Measurements from ENCODE around the gene CHMP2A. TPM values are rescaled to one million over a fixed set of nuclear protein-coding genes. Genes with fewer than 3 reads are reported as not detected.
A peak's percentile ranks its signal among the peaks of the same experiment; 100 is the strongest.
"Not testable (repeated sequence)": the region's sequence is repeated elsewhere in the genome, so short reads cannot be mapped to it uniquely, and the experiment has no call there.

The CHMP2A gene
- total and polyA plus RNA-seq, 2 experiments from 2014 or later = 88.6 to 186 TPM

GRCh38 chr19:58544591-58545285 is 10.2 kb downstream of the CHMP2A start:
- H2AFZ ChIP-seq = peak overlapping the region; percentile 39; the same call in 1 of the 2 replicates
- H3K27me3 ChIP-seq (replicated peaks; ENCODE audit: insufficient read depth) = no peaks in the 10 kb centered on the region; the same call in 1 of the 2 replicates
- peak overlapping the region; percentile 89 for H3K27ac ChIP-seq
- H4K20me1 ChIP-seq (ENCODE audit: insufficient read depth) = peaks cover 14% of the 10 kb centered on the region; the same call in 1 of the 2 replicates
- no peak for TF ChIP-seq EZH2phosphoT487 (IDR thresholded peaks at IDR 0.05; ENCODE audit: insufficient read depth, low read depth)
- no peak for TF ChIP-seq EZH2 (IDR thresholded peaks at IDR 0.05; ENCODE audit: insufficient read depth, poor library complexity, severe bottlenecking)
- 0 to 1% methylated on average over 34 to 69 of the region's 92 CpGs for WGBS, 2 experiments (ENCODE audit: low coverage in 1 of 2, low lambda C conversion rate in 2 of 2, missing lambda C conversion rate in 2 of 2)
- peaks cover 10% of the 10 kb centered on the region; the same call in 1 of the 2 replicates for H3K4me1 ChIP-seq (ENCODE audit: insufficient read depth)
- peak overlapping the region; percentile 96 for H3K4me2 ChIP-seq (ENCODE audit: unreplicated experiment)
- H3K79me2 ChIP-seq (ENCODE audit: insufficient read depth) = peaks cover 51% of the 10 kb centered on the region
- peak overlapping the region; percentile 98 for H3K4me3 ChIP-seq
- in situ Hi-C loops (cut with MboI) = no loop called here
- peaks cover 22% of the 10 kb centered on the region for H3K36me3 ChIP-seq (ENCODE audit: low read depth)
- no peaks in the 10 kb centered on the region for H3F3A ChIP-seq (ENCODE audit: insufficient read depth)
- DNase-seq = peak; percentile 83
- no peaks in the 10 kb centered on the region for H3K9me3 ChIP-seq (ENCODE audit: low read depth)
- peak overlapping the region; percentile 96 for H3K9ac ChIP-seq
- no peaks in the 10 kb centered on the region for H3K9me2 ChIP-seq (ENCODE audit: insufficient read depth)

GRCh38 chr19:58543826-58544590 is 10.9 kb downstream of the CHMP2A start, which contains the start of gene TRIM28:
Gene TRIM28, plus strand, starts transcription at chr19:58544064. Its CDS starts 694 bp downstream, at chr19:58544758.
- Histone ChIP-seq H2AFZ (peak within 1 kb of the TSS; percentile 71), H3K79me2 (ENCODE audit: insufficient read depth) (peaks cover 43% of the 10 kb centered on the region), H3K4me2 (ENCODE audit: unreplicated experiment) (peak within 1 kb of the TSS; percentile 96), H3K27ac (peak within 1 kb of the TSS; percentile 89), H3K9me2 (ENCODE audit: insufficient read depth) (no peaks in the 10 kb centered on the region), H3K4me1 (ENCODE audit: insufficient read depth) (peaks cover 10% of the 10 kb centered on the region; the same call in 1 of the 2 replicates), H3K9ac (peak within 1 kb of the TSS; percentile 96), H3K4me3 (peak within 1 kb of the TSS; percentile 98), H3K36me3 (ENCODE audit: low read depth) (peaks cover 14% of the 10 kb centered on the region), H4K20me1 (ENCODE audit: insufficient read depth) (peaks cover 14% of the 10 kb centered on the region; the same call in 1 of the 2 replicates), H3K9me3 (ENCODE audit: low read depth) (no peaks in the 10 kb centered on the region), H3F3A (ENCODE audit: insufficient read depth) (no peaks in the 10 kb centered on the region), H3K27me3 (replicated peaks; ENCODE audit: insufficient read depth) (no peaks in the 10 kb centered on the region; the same call in 1 of the 2 replicates)
- TF ChIP-seq EZH2phosphoT487 (IDR thresholded peaks at IDR 0.05; ENCODE audit: insufficient read depth, low read depth) (no peak), EZH2 (IDR thresholded peaks at IDR 0.05; ENCODE audit: insufficient read depth, poor library complexity, severe bottlenecking) (no peak)
- peak; percentile 99 for DNase-seq
- in situ Hi-C loops (cut with MboI) = no loop called here
- 1% methylated on average over 52 to 56 of the region's 73 CpGs for WGBS, 2 experiments (ENCODE audit: low coverage in 1 of 2, low lambda C conversion rate in 2 of 2, missing lambda C conversion rate in 2 of 2)

- H3K4me3 ChIP-seq = peak overlapping the region; percentile 98; the same call in 1 of the 2 replicates
Observed at GRCh38 chr19:58542641-58543372, 12.1 kb downstream of the CHMP2A start.

DNA sequence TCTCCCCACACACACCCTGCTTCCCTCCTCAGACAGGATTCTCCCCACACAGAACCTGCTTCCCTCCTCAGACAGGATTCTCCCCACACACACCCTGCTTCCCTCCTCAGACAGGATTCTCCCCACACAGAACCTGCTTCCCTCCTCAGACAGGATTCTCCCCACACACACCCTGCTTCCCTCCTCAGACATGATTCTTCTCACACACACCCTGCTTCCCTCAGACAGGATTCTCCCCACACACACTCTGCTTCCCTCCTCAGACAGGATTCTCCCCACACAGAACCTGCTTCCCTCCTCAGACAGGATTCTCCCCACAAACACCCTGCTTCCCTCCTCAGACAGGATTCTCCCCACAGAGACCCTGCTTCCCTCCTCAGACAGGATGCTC is 15.7 kb downstream of the CHMP2A start:
- H3K27me3 ChIP-seq (replicated peaks; ENCODE audit: insufficient read depth) = peaks cover 22% of the 10 kb centered on the region
- H3K4me1 ChIP-seq (ENCODE audit: insufficient read depth); H3K27ac ChIP-seq; DNase-seq; H3K4me2 ChIP-seq (ENCODE audit: unreplicated experiment); H3K4me3 ChIP-seq; H4K20me1 ChIP-seq (ENCODE audit: insufficient read depth); H3F3A ChIP-seq (ENCODE audit: insufficient read depth); H3K9ac ChIP-seq; in situ Hi-C loops (cut with MboI); H3K9me2 ChIP-seq (ENCODE audit: insufficient read depth); H3K36me3 ChIP-seq (ENCODE audit: low read depth); H3K79me2 ChIP-seq (ENCODE audit: insufficient read depth); H3K9me3 ChIP-seq (ENCODE audit: low read depth); H2AFZ ChIP-seq: not testable (repeated sequence)

More at GRCh38 chr19:58542641-58543372, 12.1 kb downstream of the CHMP2A start:
- peaks cover 14% of the 10 kb centered on the region; the same call in 1 of the 2 replicates for H4K20me1 ChIP-seq (ENCODE audit: insufficient read depth)
- H3F3A ChIP-seq (ENCODE audit: insufficient read depth); DNase-seq; H3K9me3 ChIP-seq (ENCODE audit: low read depth); H3K4me1 ChIP-seq (ENCODE audit: insufficient read depth); in situ Hi-C loops (cut with MboI); H3K36me3 ChIP-seq (ENCODE audit: low read depth); H3K9me2 ChIP-seq (ENCODE audit: insufficient read depth): not testable (repeated sequence)
- peak overlapping the region; percentile 71 for H2AFZ ChIP-seq
- peaks cover 31% of the 10 kb centered on the region for H3K79me2 ChIP-seq (ENCODE audit: insufficient read depth)
- H3K4me2 ChIP-seq (ENCODE audit: unreplicated experiment) = peak overlapping the region; percentile 68
- H3K27me3 ChIP-seq (replicated peaks; ENCODE audit: insufficient read depth) = peaks cover 11% of the 10 kb centered on the region
- peak overlapping the region; percentile 89 for H3K27ac ChIP-seq
- 78 to 80% methylated on average over 15 to 18 of the region's 18 CpGs for WGBS, 2 experiments (ENCODE audit: low coverage in 1 of 2, low lambda C conversion rate in 2 of 2, missing lambda C conversion rate in 2 of 2)
- peak overlapping the region; percentile 96 for H3K9ac ChIP-seq

All from GM23248 (cell line).